Measurements from ENCODE around the gene SCAMP2. TPM values are rescaled to one million over a fixed set of nuclear protein-coding genes. Genes with fewer than 3 reads are reported as not detected.

SCAMP2 gene
- total RNA-seq, 3 donors from 2014 or later = 81.7 to 91.0 (median 82.9) TPM

DNA sequence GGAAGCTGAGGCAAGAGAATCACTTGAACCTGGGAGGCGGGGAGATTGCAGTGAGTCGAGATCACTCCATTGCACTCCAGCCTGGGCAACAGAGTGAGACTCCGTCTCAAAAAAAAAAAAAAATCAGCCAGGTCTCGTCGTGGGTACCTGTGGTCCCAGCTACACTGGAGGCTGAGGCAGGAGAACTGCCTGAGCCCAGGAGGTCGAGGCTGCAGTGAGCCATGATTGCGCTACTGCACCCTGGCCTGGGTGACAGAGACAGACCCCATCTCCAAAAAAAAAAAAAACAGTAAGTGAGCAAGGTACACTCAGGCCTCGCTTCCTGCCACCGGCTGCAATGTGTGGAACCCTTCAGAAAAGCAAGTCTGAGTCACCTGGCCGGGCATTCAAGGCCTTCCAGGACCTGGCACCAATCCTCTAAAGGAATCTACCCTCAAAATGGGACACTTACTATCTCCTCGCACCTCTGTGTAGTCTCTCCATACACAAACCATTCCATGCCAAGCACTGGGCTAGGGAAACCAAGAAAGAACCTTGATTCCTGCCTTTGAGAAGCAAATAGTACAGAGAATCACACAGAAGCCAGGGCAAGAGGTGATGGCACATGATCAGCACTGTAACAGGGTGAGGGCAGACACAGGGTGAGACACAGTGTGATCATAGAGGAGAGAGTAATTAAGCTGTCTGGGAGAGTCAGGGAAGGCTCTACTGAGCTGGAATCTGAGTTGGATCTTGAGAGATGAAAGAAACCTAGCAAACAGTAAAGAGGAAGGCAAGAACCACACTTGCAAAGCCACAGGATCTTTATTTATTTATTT lies 9.7 kb downstream of the SCAMP2 start:
- ATAC-seq (peak; percentile 47 to 74), DNase-seq (no peak)
- Mint-ChIP-seq H3K36me3 (ENCODE audit: insufficient read depth) (peaks cover 17% of the 10 kb centered on the region), H3K4me1 (ENCODE audit: low read depth) (peaks cover 64% of the 10 kb centered on the region), H3K4me3 (no peak overlapping the region), H3K9me3 (no peaks in the 10 kb centered on the region), H3K27me3 (ENCODE audit: low read depth) (no peaks in the 10 kb centered on the region)

DNA sequence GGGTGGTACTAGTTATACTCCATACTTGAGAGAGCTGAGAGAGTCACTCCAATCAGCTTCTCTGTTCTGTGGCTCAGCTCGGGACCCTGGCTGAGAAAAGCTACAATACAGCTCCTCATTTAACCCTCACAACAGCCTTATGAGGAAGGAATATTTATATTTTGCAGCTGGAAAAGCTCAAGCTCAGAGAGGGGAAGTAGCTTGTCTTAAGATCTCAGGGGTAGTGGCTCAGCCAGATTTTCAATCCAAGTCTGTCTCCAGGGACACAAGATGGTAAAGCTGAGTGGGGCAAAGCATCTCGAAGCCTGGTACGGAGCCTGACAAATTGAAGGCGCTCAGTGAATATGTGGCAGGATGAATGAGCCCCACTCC lies 14.8 kb downstream of the SCAMP2 start:
- Mint-ChIP-seq H3K9me3 (no peaks in the 10 kb centered on the region), H3K27me3 (ENCODE audit: low read depth) (no peaks in the 10 kb centered on the region), H3K36me3 (ENCODE audit: insufficient read depth) (peaks cover 4% of the 10 kb centered on the region), H3K4me3 (no peak overlapping the region), H3K4me1 (ENCODE audit: low read depth) (peaks cover 42% of the 10 kb centered on the region)
- ATAC-seq (no peak), DNase-seq (no peak)

DNA sequence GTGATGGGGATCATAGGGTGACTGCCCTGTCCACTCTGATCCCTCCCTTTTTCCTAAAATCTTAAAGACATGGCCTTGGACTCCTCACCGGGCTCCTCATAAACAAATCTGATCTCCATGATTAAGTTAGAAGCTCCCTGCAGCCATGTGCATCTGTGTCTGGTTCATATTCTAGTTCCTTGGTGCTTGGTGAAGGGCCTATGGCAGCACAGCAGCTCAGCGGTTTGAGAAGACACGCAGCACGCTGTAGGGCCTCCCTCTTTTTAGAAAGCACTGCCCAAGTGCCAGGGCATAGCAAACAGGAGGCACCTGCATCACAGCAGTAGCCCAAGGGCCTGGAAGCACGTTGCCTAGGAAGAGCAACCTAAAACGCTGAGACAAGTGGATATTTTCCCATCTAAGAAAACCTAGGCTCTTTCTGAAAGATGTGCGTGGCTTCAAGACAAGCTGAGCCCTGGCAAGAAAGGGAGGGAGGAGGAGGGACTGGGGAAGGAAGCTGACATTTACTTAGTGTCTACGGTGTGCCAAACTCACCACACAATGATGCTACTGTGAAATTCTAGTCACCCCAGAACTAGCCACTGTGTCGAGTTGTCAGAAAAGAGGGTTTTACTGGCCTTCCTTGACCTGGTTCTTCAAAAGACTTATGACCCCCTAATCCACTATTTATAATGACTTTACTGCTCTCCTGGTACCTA lies 15.3 kb downstream of the SCAMP2 start:
- H3K27me3 Mint-ChIP-seq (ENCODE audit: low read depth) = no peaks in the 10 kb centered on the region
- ATAC-seq = peak in 1 of 2 donors; percentile 48
- H3K9me3 Mint-ChIP-seq = no peaks in the 10 kb centered on the region
- H3K36me3 Mint-ChIP-seq (ENCODE audit: insufficient read depth) = peaks cover 5% of the 10 kb centered on the region
- no peak overlapping the region for H3K4me3 Mint-ChIP-seq
- no peak for DNase-seq
- H3K4me1 Mint-ChIP-seq (ENCODE audit: low read depth) = peaks cover 39% of the 10 kb centered on the region

DNA sequence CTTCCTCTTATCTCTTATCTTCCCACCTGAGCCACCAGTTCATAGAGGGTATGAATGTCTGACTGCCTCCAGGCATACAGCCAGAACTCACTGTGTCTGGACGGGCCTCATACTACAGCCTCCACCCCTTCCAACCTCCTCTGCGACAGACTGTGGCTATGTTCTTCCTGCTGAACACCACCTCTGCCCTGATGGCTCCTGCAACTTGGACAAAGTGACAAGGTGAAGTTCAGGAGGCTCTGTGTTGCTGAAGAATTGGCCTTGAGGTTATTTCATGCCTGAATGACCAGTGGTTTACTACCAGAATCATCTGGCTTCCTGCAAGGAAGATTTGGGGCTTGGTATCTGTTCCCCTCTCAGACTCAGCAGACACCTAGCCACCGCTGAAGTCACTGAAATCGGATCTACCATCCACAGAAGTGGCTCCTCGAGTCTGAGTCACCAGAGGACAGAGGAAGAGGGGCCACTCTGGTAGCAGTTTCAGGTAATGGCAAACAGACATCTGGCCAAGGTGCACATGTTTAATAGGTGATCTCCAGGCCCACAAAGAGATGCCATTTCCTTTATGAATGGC lies 16.0 kb downstream of the SCAMP2 start:
- ATAC-seq (no peak), DNase-seq (no peak)
- Mint-ChIP-seq H3K9me3 (no peaks in the 10 kb centered on the region), H3K4me3 (no peak overlapping the region), H3K36me3 (ENCODE audit: insufficient read depth) (peaks cover 8% of the 10 kb centered on the region), H3K4me1 (ENCODE audit: low read depth) (peaks cover 39% of the 10 kb centered on the region), H3K27me3 (ENCODE audit: low read depth) (no peaks in the 10 kb centered on the region)

DNA sequence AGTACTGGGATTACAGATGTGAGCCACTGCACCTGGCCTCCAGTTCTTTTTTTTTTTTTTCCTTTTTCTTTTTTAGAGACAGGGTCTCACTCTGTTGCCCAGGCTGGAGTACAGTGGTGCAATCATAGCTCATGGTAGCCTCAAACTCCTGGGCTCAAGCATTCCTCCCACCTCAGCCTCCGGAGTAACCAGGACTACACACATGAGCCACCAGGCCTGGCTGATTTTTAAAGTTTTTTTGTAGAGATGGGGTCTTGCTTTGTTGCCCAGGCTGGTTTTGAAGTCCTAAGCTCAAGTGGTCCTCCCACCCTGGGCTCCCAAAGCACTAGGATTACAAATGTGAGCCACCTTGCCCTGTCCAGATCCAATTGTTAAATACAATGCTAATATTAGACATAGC lies 16.6 kb downstream of the SCAMP2 start:
- Mint-ChIP-seq H3K4me1 (ENCODE audit: low read depth) (peaks cover 39% of the 10 kb centered on the region), H3K36me3 (ENCODE audit: insufficient read depth) (peaks cover 10% of the 10 kb centered on the region), H3K27me3 (ENCODE audit: low read depth) (no peaks in the 10 kb centered on the region), H3K4me3 (no peak overlapping the region), H3K9me3 (no peaks in the 10 kb centered on the region)
- DNase-seq (no peak), ATAC-seq (no peak)

DNA sequence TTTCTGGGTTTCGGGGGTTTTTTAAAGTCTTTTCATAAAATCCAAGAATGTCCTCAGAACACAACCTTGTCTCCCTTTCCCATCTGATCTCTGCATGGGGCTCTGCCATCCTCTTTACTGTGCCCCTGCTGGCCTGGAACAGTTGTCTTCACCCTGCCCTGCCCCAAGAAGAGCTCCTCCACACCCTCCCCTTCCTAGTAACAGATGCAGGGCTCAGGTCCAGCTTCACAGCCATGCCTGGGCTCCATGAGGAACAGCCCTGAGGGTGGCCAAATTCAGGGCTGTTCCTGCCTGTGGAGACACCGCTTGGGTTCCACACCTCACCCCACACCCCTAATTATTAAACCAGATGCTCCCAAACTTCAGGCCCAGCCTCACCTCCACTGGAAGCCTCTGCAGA lies 17.3 kb downstream of the SCAMP2 start:
- Mint-ChIP-seq H3K9me3 (no peaks in the 10 kb centered on the region), H3K4me3 (no peak overlapping the region), H3K4me1 (ENCODE audit: low read depth) (peaks cover 34% of the 10 kb centered on the region), H3K27me3 (ENCODE audit: low read depth) (no peaks in the 10 kb centered on the region), H3K36me3 (ENCODE audit: insufficient read depth) (peaks cover 13% of the 10 kb centered on the region)
- ATAC-seq (no peak), DNase-seq (no peak)

GRCh38 chr15:74854453-74855022 lies 18.6 kb downstream of the SCAMP2 start:
- H3K9me3 Mint-ChIP-seq = no peaks in the 10 kb centered on the region
- no peak for DNase-seq
- ATAC-seq = no peak

DNA sequence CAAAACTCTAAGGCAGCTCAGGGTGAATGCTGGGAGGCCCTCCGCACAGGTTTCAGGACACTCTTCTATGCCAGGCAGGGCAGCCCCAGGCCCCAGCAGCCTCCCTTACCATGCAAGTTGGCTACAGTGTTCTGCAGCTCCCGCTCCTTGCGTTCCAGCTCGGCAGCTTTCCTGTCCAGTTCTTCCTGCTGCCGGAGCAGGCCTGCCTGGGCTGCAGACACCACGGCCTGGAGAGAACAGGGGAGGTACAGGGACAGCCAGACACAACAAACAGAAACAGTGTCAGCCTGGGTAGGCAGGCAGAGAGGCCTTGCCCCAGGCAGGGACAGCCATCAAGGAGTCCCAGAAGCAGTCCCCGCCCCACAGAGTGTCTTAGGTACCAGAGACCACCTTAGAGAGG lies 21.2 kb downstream of the SCAMP2 start:
- H3K9me3 Mint-ChIP-seq = no peaks in the 10 kb centered on the region
- peaks cover 27% of the 10 kb centered on the region for H3K36me3 Mint-ChIP-seq (ENCODE audit: insufficient read depth)
- DNase-seq = no peak
- no peak overlapping the region for H3K4me3 Mint-ChIP-seq
- no peak for ATAC-seq
- no peaks in the 10 kb centered on the region for H3K27me3 Mint-ChIP-seq (ENCODE audit: low read depth)
- peaks cover 8% of the 10 kb centered on the region for H3K4me1 Mint-ChIP-seq (ENCODE audit: low read depth)

More at GRCh38 chr15:74854453-74855022, 18.6 kb downstream of the SCAMP2 start:
- no peak overlapping the region for H3K4me3 Mint-ChIP-seq
- H3K27me3 Mint-ChIP-seq (ENCODE audit: low read depth) = no peaks in the 10 kb centered on the region
- peaks cover 18% of the 10 kb centered on the region for H3K36me3 Mint-ChIP-seq (ENCODE audit: insufficient read depth)
- H3K4me1 Mint-ChIP-seq (ENCODE audit: low read depth) = peaks cover 31% of the 10 kb centered on the region

DNA sequence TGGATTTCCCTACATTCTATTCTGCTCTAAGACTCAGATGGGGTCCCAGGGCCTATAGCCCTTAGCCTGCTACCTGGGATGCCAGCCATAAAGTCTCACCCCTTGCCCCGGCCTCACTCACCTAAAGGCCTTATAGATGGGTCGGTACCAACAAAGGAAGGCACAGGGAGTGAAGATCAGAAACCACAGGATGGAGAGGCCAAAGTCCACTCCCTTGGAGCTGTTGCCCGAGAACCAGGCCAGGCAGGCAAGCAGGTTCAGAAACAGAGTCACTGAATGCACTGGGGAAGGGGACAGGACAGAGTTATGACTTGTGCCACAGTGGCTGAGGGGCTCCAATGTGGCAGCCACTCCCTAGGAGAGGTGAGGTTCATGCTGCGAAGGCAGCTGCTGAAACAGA lies 22.8 kb downstream of the SCAMP2 start:
- H3K4me1 Mint-ChIP-seq (ENCODE audit: low read depth) = peaks cover 8% of the 10 kb centered on the region
- no peak overlapping the region for H3K4me3 Mint-ChIP-seq
- ATAC-seq (no peak), DNase-seq (no peak)
- no peaks in the 10 kb centered on the region for H3K9me3 Mint-ChIP-seq
- H3K36me3 Mint-ChIP-seq (ENCODE audit: insufficient read depth) = peaks cover 28% of the 10 kb centered on the region
- no peaks in the 10 kb centered on the region for H3K27me3 Mint-ChIP-seq (ENCODE audit: low read depth)

GRCh38 chr15:74847432-74847831 lies 25.7 kb downstream of the SCAMP2 start:
- peaks cover 28% of the 10 kb centered on the region for H3K36me3 Mint-ChIP-seq (ENCODE audit: insufficient read depth)
- H3K4me3 Mint-ChIP-seq = no peak overlapping the region
- DNase-seq (no peak), ATAC-seq (no peak)
- peaks cover 27% of the 10 kb centered on the region for H3K4me1 Mint-ChIP-seq (ENCODE audit: low read depth)
- no peaks in the 10 kb centered on the region for H3K9me3 Mint-ChIP-seq
- H3K27me3 Mint-ChIP-seq (ENCODE audit: low read depth) = no peaks in the 10 kb centered on the region

DNA sequence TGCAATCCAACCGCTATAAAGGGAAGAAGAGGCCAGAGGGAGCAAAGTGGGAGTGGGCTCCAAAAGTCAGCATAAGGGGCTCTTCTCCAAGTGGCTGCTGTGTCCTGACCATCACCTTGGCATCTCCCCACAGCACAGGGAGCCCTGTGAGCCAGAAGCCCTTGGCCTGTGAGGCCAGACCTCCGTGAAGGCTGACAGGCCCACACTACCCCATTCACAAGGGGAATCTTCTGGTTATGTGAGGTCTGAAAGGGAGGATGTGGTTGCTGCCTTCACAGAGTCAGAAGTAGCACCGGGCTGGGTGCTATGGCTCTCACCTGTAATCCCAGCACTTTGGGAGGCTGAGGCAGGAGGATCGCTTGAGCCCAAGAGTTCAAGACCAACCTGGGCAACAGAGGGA lies 27.6 kb downstream of the SCAMP2 start:
- Mint-ChIP-seq H3K36me3 (ENCODE audit: insufficient read depth) (peaks cover 27% of the 10 kb centered on the region), H3K27me3 (ENCODE audit: low read depth) (no peaks in the 10 kb centered on the region), H3K4me3 (peak overlapping the region; percentile 59), H3K9me3 (no peaks in the 10 kb centered on the region), H3K4me1 (ENCODE audit: low read depth) (peaks cover 39% of the 10 kb centered on the region)
- DNase-seq = no peak
- ATAC-seq = no peak

DNA sequence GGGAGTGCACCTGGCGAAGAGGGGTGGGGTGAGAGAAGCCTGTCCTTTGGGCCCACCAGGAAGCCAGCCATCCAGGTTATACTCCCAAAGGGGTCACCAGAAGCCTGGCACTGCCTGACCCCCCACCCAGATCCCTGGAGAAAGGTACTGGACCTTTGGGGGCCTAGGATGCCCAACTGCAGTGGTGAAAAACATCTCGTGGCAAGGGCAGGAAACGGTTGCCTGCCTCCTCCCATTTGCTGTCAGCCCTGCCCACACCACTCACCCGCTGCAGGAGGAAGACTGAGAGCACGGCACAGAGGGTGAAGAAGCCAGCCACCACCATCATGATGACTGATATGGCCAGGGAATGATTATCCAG lies 28.0 kb downstream of the SCAMP2 start:
- Mint-ChIP-seq H3K36me3 (ENCODE audit: insufficient read depth) (peaks cover 27% of the 10 kb centered on the region), H3K4me1 (ENCODE audit: low read depth) (peaks cover 39% of the 10 kb centered on the region), H3K27me3 (ENCODE audit: low read depth) (no peaks in the 10 kb centered on the region), H3K4me3 (peak overlapping the region; percentile 59), H3K9me3 (no peaks in the 10 kb centered on the region)
- DNase-seq (peak; percentile 51), ATAC-seq (peak; percentile 39 to 47)

DNA sequence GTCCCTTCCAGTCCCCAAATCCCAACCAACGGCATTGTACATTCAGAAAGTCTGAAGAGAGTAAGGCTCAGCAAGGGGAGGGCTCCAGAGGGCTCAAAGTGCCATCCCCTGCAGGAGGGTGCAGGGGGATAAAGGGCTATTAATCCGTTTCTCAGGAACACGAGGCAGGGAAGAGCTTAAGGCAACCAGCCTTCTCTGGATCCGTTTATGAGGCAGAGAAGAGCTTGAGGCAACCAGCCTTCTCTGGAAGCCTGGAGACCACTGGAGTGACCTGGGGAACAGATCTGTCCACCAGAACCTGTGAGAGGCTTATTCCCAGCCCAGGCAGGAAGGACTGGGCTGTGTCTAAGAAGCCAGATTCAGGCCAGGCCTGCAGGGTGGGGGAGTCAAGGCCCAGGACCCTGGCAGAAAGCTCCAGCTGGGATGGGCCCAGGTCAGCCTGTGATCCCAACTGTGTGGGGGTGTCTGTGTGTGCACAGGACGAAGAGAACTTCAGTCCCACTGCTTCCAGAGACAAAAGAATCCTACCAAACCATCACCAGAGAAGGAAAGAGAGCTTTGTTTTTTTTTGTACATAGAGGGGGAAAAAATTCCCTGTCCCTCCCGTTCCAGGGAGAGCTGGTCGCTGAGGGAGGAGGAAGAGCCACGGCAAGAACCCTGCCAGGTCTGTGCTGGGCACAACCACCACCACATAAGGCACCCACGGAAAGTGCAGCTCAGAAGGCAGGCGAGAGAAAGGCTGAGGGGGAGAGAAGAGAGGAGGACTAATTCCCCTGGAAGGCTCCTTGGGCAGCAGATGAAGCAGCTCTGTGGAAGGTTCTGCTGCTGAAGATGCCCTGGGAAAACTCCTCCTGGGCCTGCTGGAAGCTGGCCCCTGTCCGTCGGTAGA lies 28.6 kb downstream of the SCAMP2 start:
- no peaks in the 10 kb centered on the region for H3K9me3 Mint-ChIP-seq
- ATAC-seq (peak in 1 of 2 donors; percentile 0), DNase-seq (no peak)
- peak overlapping the region; percentile 59 for H3K4me3 Mint-ChIP-seq
- H3K36me3 Mint-ChIP-seq (ENCODE audit: insufficient read depth) = peaks cover 23% of the 10 kb centered on the region
- no peaks in the 10 kb centered on the region for H3K27me3 Mint-ChIP-seq (ENCODE audit: low read depth)
- peaks cover 39% of the 10 kb centered on the region for H3K4me1 Mint-ChIP-seq (ENCODE audit: low read depth)

- Mint-ChIP-seq H3K27me3 (ENCODE audit: low read depth) (no peaks in the 10 kb centered on the region), H3K4me1 (ENCODE audit: low read depth) (peaks cover 39% of the 10 kb centered on the region), H3K4me3 (peak overlapping the region; percentile 82), H3K9me3 (no peaks in the 10 kb centered on the region), H3K36me3 (ENCODE audit: insufficient read depth) (peaks cover 24% of the 10 kb centered on the region)
- DNase-seq (no peak), ATAC-seq (no peak)
These were observed 29.3 kb downstream of the SCAMP2 start for GRCh38 chr15:74843891-74844299.
